SK-N-SH (cell line): ENCODE data around the gene CACNA1H. TPM values are rescaled to one million over a fixed set of nuclear protein-coding genes. Genes with fewer than 3 reads are reported as not detected.

ENCODE experiments used
- CTCF ChIA-PET: fragments of 300-600, 350-600 bp; formaldehyde crosslinking; extraction: SDS; loops from one replicate; lab custom pipeline; 2021; lab: Yijun Ruan, JAX
- POLR2A ChIA-PET: fragments of 350-600 bp; sonication (Branson Sonifier 250); formaldehyde crosslinking; extraction: SDS; loops from one replicate; lab custom pipeline; 2020; ENCODE audit warnings: antibody characterized with exemption, inconsistent platforms; lab: Yijun Ruan, JAX
- DNase-seq: peaks from one replicate; pipeline ENCODE4 v3.0.0; 2012
- H2AFZ ChIP-seq: fragments of 200-600 bp; sonication (generic); 2 replicates; pipeline ENCODE4 v1.8.1; 2016; ENCODE audit warnings: antibody characterized with exemption, mild to moderate bottlenecking, low read depth
- H3F3A ChIP-seq: fragments of 200-600 bp; sonication (generic); replicated peaks from 2 replicates; pipeline ENCODE3; 2016; ENCODE audit warnings: antibody characterized with exemption, mild to moderate bottlenecking; ENCODE audit not compliant: insufficient read depth
- H3K27ac ChIP-seq, 2 experiments: fragments of 200-500 bp in 1 of 2; fragments of 200-600 bp in 1 of 2; sonication (Bioruptor generic) in 1 of 2; sonication (generic), shearing (Covaris generic) in 1 of 2; 2 replicates each; pipeline versions ENCODE4 v1.5.1 to v1.6.1; 2014 to 2016; ENCODE audit warnings: low read depth in 2 of 2, inconsistent platforms in 1 of 2, low read length in 1 of 2, mild to moderate bottlenecking in 1 of 2, mixed read lengths in 1 of 2
- H3K27me3 ChIP-seq: fragments of 200-600 bp; sonication (generic), shearing (Covaris generic); 2 replicates; pipeline ENCODE4 v1.6.1; 2016; ENCODE audit warnings: mixed run types; ENCODE audit not compliant: insufficient read depth
- H3K36me3 ChIP-seq, 2 experiments: fragments of 200-500 bp in 1 of 2; fragments of 200-600 bp in 1 of 2; sonication (Bioruptor generic) in 1 of 2; sonication (generic) in 1 of 2; replicated peaks in 1 of 2; 2 replicates each; pipeline versions ENCODE3 to v1.5.1; 2014 to 2016; ENCODE audit warnings: low read length in 1 of 2, mild to moderate bottlenecking in 1 of 2; ENCODE audit not compliant: insufficient read depth in 2 of 2, control insufficient read depth in 1 of 2
- H3K4me1 ChIP-seq, 2 experiments: fragments of 200-500 bp in 1 of 2; fragments of 200-600 bp in 1 of 2; sonication (Bioruptor generic) in 1 of 2; sonication (generic), shearing (Covaris generic) in 1 of 2; 2 replicates each; pipeline versions ENCODE4 v1.5.1 to v1.6.1; 2014 to 2016; ENCODE audit warnings: low read depth in 1 of 2, low read length in 1 of 2, mixed run types in 1 of 2; ENCODE audit not compliant: insufficient read depth in 2 of 2, control insufficient read depth in 1 of 2
- H3K4me2 ChIP-seq: fragments of 200-600 bp; sonication (generic), shearing (Covaris generic); 2 replicates; pipeline ENCODE4 v1.6.1; 2017; ENCODE audit warnings: mixed run types
- H3K4me3 ChIP-seq, 2 experiments: fragments of 200-500 bp in 1 of 2; fragments of 200-600 bp in 1 of 2; sonication (Bioruptor generic) in 1 of 2; sonication (generic), shearing (Covaris generic) in 1 of 2; 2 replicates each; pipeline versions ENCODE4 v1.5.1 to v1.8.1; 2014 to 2016; ENCODE audit warnings: low read depth in 2 of 2, inconsistent platforms in 1 of 2, low read length in 1 of 2, mild to moderate bottlenecking in 1 of 2, mixed read lengths in 1 of 2, moderate library complexity in 1 of 2
- H3K79me2 ChIP-seq: fragments of 200-600 bp; sonication (generic); 2 replicates; pipeline ENCODE4 v1.8.1; 2017; ENCODE audit warnings: mild to moderate bottlenecking; ENCODE audit not compliant: insufficient read depth
- H3K9ac ChIP-seq: fragments of 200-600 bp; sonication (generic); 2 replicates; pipeline ENCODE4 v1.6.1; 2017; ENCODE audit warnings: mixed run types
- H3K9me2 ChIP-seq: fragments of 200-600 bp; sonication (generic); 2 replicates; pipeline ENCODE4 v1.6.1; 2017; ENCODE audit warnings: mixed run types
- H3K9me3 ChIP-seq: fragments of 200-600 bp; sonication (generic); 2 replicates; pipeline ENCODE4 v1.6.1; 2017; ENCODE audit warnings: mixed run types, mild to moderate bottlenecking, moderate library complexity
- H4K20me1 ChIP-seq: fragments of 200-600 bp; sonication (generic); 2 replicates; pipeline ENCODE4 v1.6.1; 2017; ENCODE audit warnings: mild to moderate bottlenecking, mixed run types; ENCODE audit not compliant: insufficient read depth
- ELF1 ChIP-seq: IDR thresholded peaks from 2 replicates; pipeline ENCODE4 v1.4.0; 2012
- EZH2phosphoT487 ChIP-seq: fragments of 200-600 bp; sonication (generic); IDR thresholded peaks from 2 replicates; pipeline ENCODE4 v1.6.1; 2017; ENCODE audit warnings: low read depth, mixed run types, mild to moderate bottlenecking, antibody characterized with exemption, moderate library complexity, borderline replicate concordance
- GATA2 ChIP-seq: sonication (generic); formaldehyde crosslinking; IDR thresholded peaks from 2 replicates; pipeline ENCODE4 v1.5.0; 2020; ENCODE audit warnings: mild to moderate bottlenecking, missing genetic modification reagents
- IRF3 ChIP-seq: fragments of 150-350 bp; IDR thresholded peaks from 2 replicates; pipeline ENCODE4 v1.6.1; 2016; ENCODE audit warnings: mild to moderate bottlenecking, low read depth, low read length
- NRF1 ChIP-seq: IDR thresholded peaks from 2 replicates; pipeline ENCODE4 v1.6.1; 2012; ENCODE audit warnings: low read depth, mild to moderate bottlenecking, low read length
- RCOR1 ChIP-seq: fragments of 150-350 bp; IDR thresholded peaks from 2 replicates; pipeline ENCODE4 v1.6.1; 2017; ENCODE audit warnings: antibody characterized with exemption, low read length
- TEAD4 ChIP-seq: IDR thresholded peaks from 2 replicates; pipeline ENCODE4 v1.4.0; 2012; ENCODE audit warnings: mild to moderate bottlenecking, borderline replicate concordance; ENCODE audit not compliant: insufficient read depth
- WGBS: methylation state at CpG from one replicate; pipeline ENCODE4 v1.1.6; 2017; ENCODE audit warnings: low lambda C conversion rate; 5-methylcytosine and 5-hydroxymethylcytosine counted together
- polyA plus RNA-seq, 3 experiments: library from polyadenylated mRNA; depleted of rRNA; stranded (reverse); fragments of >200 nt; gene quantifications; 2 replicates each; pipeline ENCODE4 v1.2.3, GENCODE V29; 2012

The CACNA1H gene
- polyA plus RNA-seq, 1 of the 3 experiments (the other 2 are of a cell fraction) = not detected

GRCh38 chr16:1108299-1109252 is 44.3 kb upstream of the CACNA1H start:
- Histone ChIP-seq H3K27ac (no peak overlapping the region), H3K36me3 (no peaks in the 10 kb centered on the region), H3F3A (no peaks in the 10 kb centered on the region), H3K4me1 (no peaks in the 10 kb centered on the region), H3K4me3 (no peak overlapping the region), H3K9me3 (no peaks in the 10 kb centered on the region), H3K9me2 (no peaks in the 10 kb centered on the region), H4K20me1 (peaks cover 12% of the 10 kb centered on the region), H3K27me3 (peaks cover 92% of the 10 kb centered on the region), H3K4me2 (no peak overlapping the region), H3K79me2 (no peaks in the 10 kb centered on the region), H2AFZ (no peak overlapping the region), H3K9ac (no peak overlapping the region)
- POLR2A ChIA-PET = no interaction called here
- 9% methylated on average over 25 of the region's 42 CpGs for WGBS
- TF ChIP-seq RCOR1 = no peak
- 0 out of 2 replicates have a peak, but pooled peaks have one; percentile 13 for TF ChIP-seq EZH2phosphoT487
- DNase-seq = no peak
- CTCF ChIA-PET = interaction anchor here (1.2 to 1.6 kb wide), 4 partner anchors 9 to 18 kb away, joined by 3 to 8 read pairs (median 4); partner anchors contain the start of gene C1QTNF8

GRCh38 chr16:1109648-1110047 is 43.3 kb upstream of the CACNA1H start:
- no peaks in the 10 kb centered on the region for H3K9me3 ChIP-seq
- no peak overlapping the region for H2AFZ ChIP-seq
- no peaks in the 10 kb centered on the region for H3K36me3 ChIP-seq
- ChIA-PET POLR2A (no interaction called here), CTCF (interaction anchor here (1.6 kb wide), 1 partner anchor 14 kb away, joined by 3 read pairs; the partner anchor contains the start of gene C1QTNF8)
- no peak overlapping the region for H3K9ac ChIP-seq
- WGBS = 31% methylated on average over 16 of the region's 19 CpGs
- TF ChIP-seq TEAD4 (no peak), NRF1 (no peak), ELF1 (no peak), GATA2 (CRISPR knock-in tag) (no peak), IRF3 (no peak)
- H3K79me2 ChIP-seq = no peaks in the 10 kb centered on the region
- H3K9me2 ChIP-seq = no peaks in the 10 kb centered on the region
- H3K4me3 ChIP-seq = no peak overlapping the region
- H3K4me2 ChIP-seq = no peak overlapping the region
- no peak for DNase-seq
- no peaks in the 10 kb centered on the region for H3K4me1 ChIP-seq
- H3K27ac ChIP-seq = no peak overlapping the region
- no peaks in the 10 kb centered on the region for H3F3A ChIP-seq
- 0 out of 2 replicates have a peak, but pooled peaks cover 7% of the 10 kb centered on the region for H4K20me1 ChIP-seq
- peaks cover 81% of the 10 kb centered on the region for H3K27me3 ChIP-seq
